Measurements from ENCODE around the gene TRMO. TPM values are rescaled to one million over a fixed set of nuclear protein-coding genes. Genes with fewer than 3 reads are reported as not detected.
A peak's percentile ranks its signal among the peaks of the same experiment; 100 is the strongest.

TRMO gene
- total and polyA plus RNA-seq, 9 of the 15 experiments (the other 6 are each of a cell fraction or from before 2014, with no cell fraction given): 5.6 to 22.4 (median 16.2) TPM

DNA sequence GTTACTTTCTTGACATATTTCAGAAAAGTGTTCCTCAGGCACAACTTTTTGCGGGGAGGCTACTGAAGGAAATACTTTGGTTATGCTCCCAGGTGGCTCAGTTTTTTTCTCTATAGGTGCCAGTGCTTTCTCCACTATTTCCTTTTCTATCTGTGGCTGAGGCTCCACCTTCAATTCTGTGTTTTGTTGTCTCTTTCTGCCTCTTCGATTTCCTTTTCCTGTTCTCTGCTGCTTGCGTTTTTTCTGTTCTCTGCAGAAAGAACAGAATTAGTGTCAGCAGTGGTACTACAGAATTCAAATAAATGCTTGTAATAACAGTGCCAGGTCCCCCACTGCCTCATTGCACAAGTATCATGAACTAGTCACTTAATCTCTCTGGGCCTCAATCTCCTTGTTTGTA lies 8.7 kb upstream of the TRMO start:
- DNase-seq (ENCODE audit: extremely low read depth in 1 of 4, low spot score in 3 of 4) (no peak), FAIRE-seq (no peak), ATAC-seq (no peak)
- Histone ChIP-seq H3K27me3 (ENCODE audit: control insufficient read depth in 2 of 2, insufficient read depth in 2 of 2, low read length in 2 of 2) (no peaks in the 10 kb centered on the region), H3K9me3 (replicated peaks; ENCODE audit: control insufficient read depth, insufficient read depth, low read depth, low read length) (0 out of 2 replicates have a peak, but pooled peaks cover 2% of the 10 kb centered on the region), H3K9me1 (ENCODE audit: control insufficient read depth, insufficient read depth, low read length) (no peaks in the 10 kb centered on the region), H3K36me3 (ENCODE audit: control insufficient read depth, insufficient read depth, low read length) (peaks cover 91% of the 10 kb centered on the region), H3K27ac (ENCODE audit: extremely low read depth, low read depth, low read length) (peak overlapping the region; percentile 12; the same call in 1 of the 3 replicates), H3K4me2 (ENCODE audit: insufficient read depth, low read length) (peak overlapping the region; percentile 69), H3K4me3 (no peak overlapping the region), H3K9ac (ENCODE audit: insufficient read depth in 1 of 2, low read depth in 2 of 2, low read length in 2 of 2) (peak overlapping the region in 1 of 2 experiments; percentile 20; a peak in 2 of 4 replicates), H2AFZ (ENCODE audit: low read depth, low read length) (no peak overlapping the region), H4K20me1 (replicated peaks; ENCODE audit: control insufficient read depth, insufficient read depth, low read length) (no peaks in the 10 kb centered on the region), H3K4me1 (replicated peaks in 1 of 2; ENCODE audit: control insufficient read depth in 2 of 2, insufficient read depth in 2 of 2, low read length in 2 of 2) (peaks cover 9 to 21% of the 10 kb centered on the region in 2 experiments; a peak in 4 of 5 replicates), H3K79me2 (ENCODE audit: control insufficient read depth, insufficient read depth, low read length) (peaks cover 95% of the 10 kb centered on the region)
- TF ChIP-seq CXXC5 (CRISPR knock-in tag; IDR thresholded peaks at IDR 0.05) (no peak), PTTG1 (tag; IDR thresholded peaks at IDR 0.05; ENCODE audit: low read depth) (no peak), CBX1 (IDR thresholded peaks at IDR 0.05; ENCODE audit: low read depth) (no peak), ZNF143 (CRISPR knock-in tag; IDR thresholded peaks at IDR 0.05) (no peak), SOX6 (IDR thresholded peaks at IDR 0.05) (no peak), NR2F6 (CRISPR knock-in tag; IDR thresholded peaks at IDR 0.05) (no peak), CHD1 (IDR thresholded peaks at IDR 0.05; ENCODE audit: low read length) (no peak)
- TF ChIP-seq, protein P1, sequence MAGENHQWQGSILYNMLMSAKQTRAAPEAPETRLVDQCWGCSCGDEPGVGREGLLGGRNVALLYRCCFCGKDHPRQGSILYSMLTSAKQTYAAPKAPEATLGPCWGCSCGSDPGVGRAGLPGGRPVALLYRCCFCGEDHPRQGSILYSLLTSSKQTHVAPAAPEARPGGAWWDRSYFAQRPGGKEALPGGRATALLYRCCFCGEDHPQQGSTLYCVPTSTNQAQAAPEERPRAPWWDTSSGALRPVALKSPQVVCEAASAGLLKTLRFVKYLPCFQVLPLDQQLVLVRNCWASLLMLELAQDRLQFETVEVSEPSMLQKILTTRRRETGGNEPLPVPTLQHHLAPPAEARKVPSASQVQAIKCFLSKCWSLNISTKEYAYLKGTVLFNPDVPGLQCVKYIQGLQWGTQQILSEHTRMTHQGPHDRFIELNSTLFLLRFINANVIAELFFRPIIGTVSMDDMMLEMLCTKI (IDR thresholded peaks at IDR 0.05; ENCODE audit: partially characterized antibody): no peak
- 81% methylated on average over 3 of the region's 3 CpGs for WGBS (ENCODE audit: insufficient coverage, low coverage, missing lambda C conversion rate)
- in situ Hi-C loops (cut with MboI): no loop called here
- BruUV-seq (replicated peaks): no TSS peak
- ChIA-PET CTCF (ENCODE audit: low intra/inter-chr PET ratio) (no interaction called here), POLR2A (interaction anchor here (0.6 to 1.0 kb wide), 2 partner anchors 11 to 685 kb away, joined by 3 read pairs; no protein-coding TSS in a partner anchor)
- intact Hi-C loops (cut with micrococcal nuclease): no loop called here
